Heart left ventricle (tissue), 13 donors: ENCODE measurements around the gene ZNF320.

Experiments
- POLR2A ChIP-seq, 2 donors: fragments of 450-650 bp; IDR thresholded peaks; one replicate each; pipeline ENCODE4 v1.6.1; 2017; ENCODE audit warnings: antibody characterized with exemption in 2 of 2, mild to moderate bottlenecking in 2 of 2, moderate library complexity in 2 of 2
- TF ChIP-seq, protein P1 (sequence below), 12 donors: fragments of 200-600 bp; sonication (generic) in 4 of 12; IDR thresholded peaks; one replicate each; pipeline versions ENCODE4 v1.5.0 to v1.8.0; 2018 to 2022; ENCODE audit warnings: antibody characterized with exemption in 12 of 12, mild to moderate bottlenecking in 5 of 12
- donor health status: ischemic (EF 13 %, LVEDD 7.1; RV severe dilation, severe dysfunction).
- donor health status: DM: no; HTN: yes; CAD: no.
- donor health status: DM: no; HTN: no; CAD: no.
- donor health status: ischemic (EF 25% LVEDD 6.9; RV normal size, moderate dysfunction).
- donor health status: ischemic (EF 25% LVEDD 5.7; RV mildly dilated, moderate dysfunction).
- donor health status: ischemic (EF 35%, LVEDD 5.7; RV mildly dilated, moderate dysfunction).
- donor health status: nonischemic (EF 11% LVEDD 7.7; RV severe dilation, severe dysfunction).
- donor health status: DM: yes; HTN: yes; CAD: no.
- donor health status: PGD.
- donor health status: ischemic (EF 29% LVEDD 5.4; RV normal size, mild dysfunction).
- donor health status: nonischemic (EF 23%, LVEDD 6.1; RV moderate dilation, normal function).

- TF ChIP-seq, protein P1, sequence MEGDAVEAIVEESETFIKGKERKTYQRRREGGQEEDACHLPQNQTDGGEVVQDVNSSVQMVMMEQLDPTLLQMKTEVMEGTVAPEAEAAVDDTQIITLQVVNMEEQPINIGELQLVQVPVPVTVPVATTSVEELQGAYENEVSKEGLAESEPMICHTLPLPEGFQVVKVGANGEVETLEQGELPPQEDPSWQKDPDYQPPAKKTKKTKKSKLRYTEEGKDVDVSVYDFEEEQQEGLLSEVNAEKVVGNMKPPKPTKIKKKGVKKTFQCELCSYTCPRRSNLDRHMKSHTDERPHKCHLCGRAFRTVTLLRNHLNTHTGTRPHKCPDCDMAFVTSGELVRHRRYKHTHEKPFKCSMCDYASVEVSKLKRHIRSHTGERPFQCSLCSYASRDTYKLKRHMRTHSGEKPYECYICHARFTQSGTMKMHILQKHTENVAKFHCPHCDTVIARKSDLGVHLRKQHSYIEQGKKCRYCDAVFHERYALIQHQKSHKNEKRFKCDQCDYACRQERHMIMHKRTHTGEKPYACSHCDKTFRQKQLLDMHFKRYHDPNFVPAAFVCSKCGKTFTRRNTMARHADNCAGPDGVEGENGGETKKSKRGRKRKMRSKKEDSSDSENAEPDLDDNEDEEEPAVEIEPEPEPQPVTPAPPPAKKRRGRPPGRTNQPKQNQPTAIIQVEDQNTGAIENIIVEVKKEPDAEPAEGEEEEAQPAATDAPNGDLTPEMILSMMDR (IDR thresholded peaks at IDR 0.05): no peak
- no peak for TF ChIP-seq POLR2A (IDR thresholded peaks at IDR 0.05)
These were observed 13.2 kb upstream of the ZNF320 start for GRCh38 chr19:52910648-52911047.
